SK-N-SH (cell line): ENCODE measurements around the gene CALCOCO2. TPM values are rescaled to one million over a fixed set of nuclear protein-coding genes. Genes with fewer than 3 reads are reported as not detected.

Source experiments
- CTCF ChIA-PET: fragments of 300-600, 350-600 bp; formaldehyde crosslinking; extraction: SDS; loops from one replicate; lab custom pipeline; 2021; lab: Yijun Ruan, JAX
- POLR2A ChIA-PET: fragments of 350-600 bp; sonication (Branson Sonifier 250); formaldehyde crosslinking; extraction: SDS; loops from one replicate; lab custom pipeline; 2020; ENCODE audit warnings: antibody characterized with exemption, inconsistent platforms; lab: Yijun Ruan, JAX
- DNase-seq: peaks from one replicate; pipeline ENCODE4 v3.0.0; 2012
- H2AFZ ChIP-seq: fragments of 200-600 bp; sonication (generic); 2 replicates; pipeline ENCODE4 v1.8.1; 2016; ENCODE audit warnings: antibody characterized with exemption, mild to moderate bottlenecking, low read depth
- H3F3A ChIP-seq: fragments of 200-600 bp; sonication (generic); replicated peaks from 2 replicates; pipeline ENCODE3; 2016; ENCODE audit warnings: antibody characterized with exemption, mild to moderate bottlenecking; ENCODE audit not compliant: insufficient read depth
- H3K27ac ChIP-seq, 2 experiments: fragments of 200-500 bp in 1 of 2; fragments of 200-600 bp in 1 of 2; sonication (Bioruptor generic) in 1 of 2; sonication (generic), shearing (Covaris generic) in 1 of 2; 2 replicates each; pipeline versions ENCODE4 v1.5.1 to v1.6.1; 2014 to 2016; ENCODE audit warnings: low read depth in 2 of 2, inconsistent platforms in 1 of 2, low read length in 1 of 2, mild to moderate bottlenecking in 1 of 2, mixed read lengths in 1 of 2
- H3K27me3 ChIP-seq: fragments of 200-600 bp; sonication (generic), shearing (Covaris generic); 2 replicates; pipeline ENCODE4 v1.6.1; 2016; ENCODE audit warnings: mixed run types; ENCODE audit not compliant: insufficient read depth
- H3K36me3 ChIP-seq, 2 experiments: fragments of 200-500 bp in 1 of 2; fragments of 200-600 bp in 1 of 2; sonication (Bioruptor generic) in 1 of 2; sonication (generic) in 1 of 2; replicated peaks in 1 of 2; 2 replicates each; pipeline versions ENCODE3 to v1.5.1; 2014 to 2016; ENCODE audit warnings: low read length in 1 of 2, mild to moderate bottlenecking in 1 of 2; ENCODE audit not compliant: insufficient read depth in 2 of 2, control insufficient read depth in 1 of 2
- H3K4me1 ChIP-seq, 2 experiments: fragments of 200-500 bp in 1 of 2; fragments of 200-600 bp in 1 of 2; sonication (Bioruptor generic) in 1 of 2; sonication (generic), shearing (Covaris generic) in 1 of 2; 2 replicates each; pipeline versions ENCODE4 v1.5.1 to v1.6.1; 2014 to 2016; ENCODE audit warnings: low read depth in 1 of 2, low read length in 1 of 2, mixed run types in 1 of 2; ENCODE audit not compliant: insufficient read depth in 2 of 2, control insufficient read depth in 1 of 2
- H3K4me2 ChIP-seq: fragments of 200-600 bp; sonication (generic), shearing (Covaris generic); 2 replicates; pipeline ENCODE4 v1.6.1; 2017; ENCODE audit warnings: mixed run types
- H3K4me3 ChIP-seq, 2 experiments: fragments of 200-500 bp in 1 of 2; fragments of 200-600 bp in 1 of 2; sonication (Bioruptor generic) in 1 of 2; sonication (generic), shearing (Covaris generic) in 1 of 2; 2 replicates each; pipeline versions ENCODE4 v1.5.1 to v1.8.1; 2014 to 2016; ENCODE audit warnings: low read depth in 2 of 2, inconsistent platforms in 1 of 2, low read length in 1 of 2, mild to moderate bottlenecking in 1 of 2, mixed read lengths in 1 of 2, moderate library complexity in 1 of 2
- H3K79me2 ChIP-seq: fragments of 200-600 bp; sonication (generic); 2 replicates; pipeline ENCODE4 v1.8.1; 2017; ENCODE audit warnings: mild to moderate bottlenecking; ENCODE audit not compliant: insufficient read depth
- H3K9ac ChIP-seq: fragments of 200-600 bp; sonication (generic); 2 replicates; pipeline ENCODE4 v1.6.1; 2017; ENCODE audit warnings: mixed run types
- H3K9me2 ChIP-seq: fragments of 200-600 bp; sonication (generic); 2 replicates; pipeline ENCODE4 v1.6.1; 2017; ENCODE audit warnings: mixed run types
- H3K9me3 ChIP-seq: fragments of 200-600 bp; sonication (generic); 2 replicates; pipeline ENCODE4 v1.6.1; 2017; ENCODE audit warnings: mixed run types, mild to moderate bottlenecking, moderate library complexity
- H4K20me1 ChIP-seq: fragments of 200-600 bp; sonication (generic); 2 replicates; pipeline ENCODE4 v1.6.1; 2017; ENCODE audit warnings: mild to moderate bottlenecking, mixed run types; ENCODE audit not compliant: insufficient read depth
- CHD2 ChIP-seq: fragments of 150-350 bp; IDR thresholded peaks from 2 replicates; pipeline ENCODE4 v1.6.1; 2018; ENCODE audit warnings: low read length; ENCODE audit not compliant: partially characterized antibody
- CTCF ChIP-seq: fragments of 200-600 bp; sonication (generic); IDR thresholded peaks from 2 replicates; pipeline ENCODE4 v1.6.1; 2017; ENCODE audit warnings: antibody characterized with exemption, mild to moderate bottlenecking, moderate library complexity
- ELF1 ChIP-seq: IDR thresholded peaks from 2 replicates; pipeline ENCODE4 v1.4.0; 2012
- EP300 ChIP-seq, 2 experiments: IDR thresholded peaks; 2 replicates each; pipeline versions ENCODE4 v1.4.0 to v1.6.1; 2012; ENCODE audit warnings: borderline replicate concordance in 1 of 2, low read depth in 1 of 2, low read length in 1 of 2
- FOXJ3 ChIP-seq: sonication (generic); formaldehyde crosslinking; IDR thresholded peaks from 2 replicates; pipeline ENCODE4 v1.5.1; 2020; ENCODE audit warnings: mild to moderate bottlenecking, missing genetic modification reagents
- GABPA ChIP-seq: IDR thresholded peaks from 2 replicates; pipeline ENCODE4 v1.4.0; 2012; ENCODE audit warnings: low read depth, mild to moderate bottlenecking
- IRF3 ChIP-seq: fragments of 150-350 bp; IDR thresholded peaks from 2 replicates; pipeline ENCODE4 v1.6.1; 2016; ENCODE audit warnings: mild to moderate bottlenecking, low read depth, low read length
- RAD21 ChIP-seq: IDR thresholded peaks from 2 replicates; pipeline ENCODE4 v1.6.1; 2012; ENCODE audit warnings: mild to moderate bottlenecking, low read length
- SMC3 ChIP-seq: IDR thresholded peaks from 2 replicates; pipeline ENCODE4 v1.6.1; 2012; ENCODE audit warnings: low read depth, low read length, improper control_type of control experiment
- TCF12 ChIP-seq: IDR thresholded peaks from 2 replicates; pipeline ENCODE4 v1.4.0; 2012
- USF2 ChIP-seq: fragments of 150-350 bp; IDR thresholded peaks from 2 replicates; pipeline ENCODE4 v1.6.1; 2017; ENCODE audit warnings: antibody characterized with exemption, low read length, low read depth, borderline replicate concordance
- WGBS: methylation state at CpG from one replicate; pipeline ENCODE4 v1.1.6; 2017; ENCODE audit warnings: low lambda C conversion rate; 5-methylcytosine and 5-hydroxymethylcytosine counted together
- polyA plus RNA-seq, 3 experiments: library from polyadenylated mRNA; depleted of rRNA; stranded (reverse); fragments of >200 nt; gene quantifications; 2 replicates each; pipeline ENCODE4 v1.2.3, GENCODE V29; 2012

The CALCOCO2 gene
- polyA plus RNA-seq, 1 of the 3 experiments (the other 2 are of a cell fraction) = 49.9 TPM

- POLR2A ChIA-PET = no interaction called here
- H3K27me3 ChIP-seq = peaks cover 44% of the 10 kb centered on the region
- no peak overlapping the region; a peak in 1 of 4 replicates for H3K4me3 ChIP-seq
- WGBS = 18% methylated on average over 13 of the region's 14 CpGs
- H3F3A ChIP-seq = peaks cover 11% of the 10 kb centered on the region
- H3K9me2 ChIP-seq = no peaks in the 10 kb centered on the region
- peak overlapping the region; percentile 51 for H3K4me2 ChIP-seq
- peak overlapping the region; percentile 20; the same call in 1 of the 2 replicates for H2AFZ ChIP-seq
- no peak overlapping the region for H3K9ac ChIP-seq
- no peak overlapping the region for H3K27ac ChIP-seq
- H4K20me1 ChIP-seq = no peaks in the 10 kb centered on the region
- H3K36me3 ChIP-seq = no peaks in the 10 kb centered on the region
- CTCF ChIA-PET = interaction anchor here (0.7 to 8.2 kb wide), 16 partner anchors 9 to 241 kb away, joined by 3 to 68 read pairs (median 4); no protein-coding TSS in a partner anchor
- DNase-seq = peak; percentile 53
- TF ChIP-seq ELF1 = no peak
- peak; percentile 96 for TF ChIP-seq CTCF
- TF ChIP-seq RAD21 = peak; percentile 59
- TF ChIP-seq USF2 = no peak
- peak; percentile 77 for TF ChIP-seq SMC3
- H3K9me3 ChIP-seq = no peaks in the 10 kb centered on the region
- no peaks in the 10 kb centered on the region for H3K79me2 ChIP-seq
- peaks cover 0 to 3% of the 10 kb centered on the region in 2 experiments; a peak in 1 of 4 replicates for H3K4me1 ChIP-seq
These were observed 39.5 kb upstream of the CALCOCO2 start for GRCh38 chr17:48791128-48792032.

GRCh38 chr17:48792033-48792798 is 38.6 kb upstream of the CALCOCO2 start:
- H3K36me3 ChIP-seq = no peaks in the 10 kb centered on the region
- no peak overlapping the region for H3K27ac ChIP-seq
- WGBS = 33% methylated on average over 3 of the region's 3 CpGs
- H3K9me2 ChIP-seq = no peaks in the 10 kb centered on the region
- peaks cover 0 to 3% of the 10 kb centered on the region in 2 experiments; a peak in 1 of 4 replicates for H3K4me1 ChIP-seq
- H3K27me3 ChIP-seq = peaks cover 36% of the 10 kb centered on the region
- TF ChIP-seq GABPA = no peak
- TF ChIP-seq FOXJ3 (CRISPR knock-in tag) = no peak
- no peak for TF ChIP-seq IRF3
- TF ChIP-seq TCF12 = no peak
- no peak for TF ChIP-seq EP300 (IDR thresholded peaks at IDR 0.05; ENCODE audit: borderline replicate concordance in 1 of 2, low read depth in 1 of 2, low read length in 1 of 2)
- TF ChIP-seq CHD2 = no peak
- no peaks in the 10 kb centered on the region for H4K20me1 ChIP-seq
- no peak overlapping the region for H3K9ac ChIP-seq
- POLR2A ChIA-PET = no interaction called here
- peaks cover 13% of the 10 kb centered on the region for H3F3A ChIP-seq
- no peak overlapping the region for H3K4me3 ChIP-seq
- no peaks in the 10 kb centered on the region for H3K79me2 ChIP-seq
- no peak overlapping the region for H2AFZ ChIP-seq
- CTCF ChIA-PET = interaction anchor here (0.7 to 8.2 kb wide), 9 partner anchors 8 to 240 kb away, joined by 3 to 68 read pairs (median 5); no protein-coding TSS in a partner anchor
- DNase-seq = no peak
- no peaks in the 10 kb centered on the region for H3K9me3 ChIP-seq
- H3K4me2 ChIP-seq = peak overlapping the region; percentile 51
